T-helper 17 cell (primary cell): ENCODE results near the gene SHPK. TPM values are rescaled to one million over a fixed set of nuclear protein-coding genes. Genes with fewer than 3 reads are reported as not detected.
A peak's percentile ranks its signal among the peaks of the same experiment; 100 is the strongest.

Experiments
- ATAC-seq: fragments of 150-1000 bp; cut with Tn5 transposase; 2 replicates; pipeline ENCODE4 v1.10.0; 2021; ENCODE audit warnings: mild to moderate bottlenecking, moderate library complexity
- DNase-seq, 3 donors: peaks; one replicate each; pipeline versions ENCODE4 v3.0.0 to v3.0.0-alpha.2; 2020 to 2021
- H3K9me3 ChIP-seq: one replicate; pipeline ENCODE4 v1.7.0; 2013; ENCODE audit warnings: low read length, mild to moderate bottlenecking; ENCODE audit not compliant: control insufficient read depth, poor library complexity, severe bottlenecking
- H3K27ac Mint-ChIP-seq: one replicate; pipeline ENCODE4 v1.8.0; 2022; ENCODE audit warnings: mild to moderate bottlenecking, moderate library complexity, mixed read lengths
- H3K27me3 Mint-ChIP-seq: one replicate; pipeline ENCODE4 v1.8.0; 2022; ENCODE audit warnings: mixed read lengths
- H3K36me3 Mint-ChIP-seq: one replicate; pipeline ENCODE4 v1.8.0; 2022; ENCODE audit warnings: low read depth, mixed read lengths
- H3K4me1 Mint-ChIP-seq: one replicate; pipeline ENCODE4 v1.8.0; 2022; ENCODE audit warnings: mild to moderate bottlenecking, mixed read lengths
- H3K4me3 Mint-ChIP-seq: one replicate; pipeline ENCODE4 v1.8.0; 2022; ENCODE audit warnings: mild to moderate bottlenecking, moderate library complexity, mixed read lengths
- total RNA-seq, 4 donors: library from RNA in 2 of 4; stranded (reverse) in 2 of 4; gene quantifications; one replicate each; pipeline ENCODE4 v1.2.3 and lab custom pipeline; 2022 to 2026

SHPK gene
- total RNA-seq, 2 donors from 2014 or later = 5.3 to 6.4 TPM

DNA sequence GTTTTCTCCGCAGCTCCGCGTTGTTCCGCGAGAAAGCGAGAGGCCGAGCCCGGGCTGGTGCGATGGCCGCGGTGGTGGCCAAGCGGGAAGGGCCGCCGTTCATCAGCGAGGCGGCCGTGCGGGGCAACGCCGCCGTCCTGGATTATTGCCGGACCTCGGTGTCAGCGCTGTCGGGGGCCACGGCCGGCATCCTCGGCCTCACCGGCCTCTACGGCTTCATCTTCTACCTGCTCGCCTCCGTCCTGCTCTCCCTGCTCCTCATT, 33.0 kb upstream of the SHPK start:
- DNase-seq = no peak
- no peak for ATAC-seq
- peak overlapping the region; percentile 93 for H3K4me3 Mint-ChIP-seq

GRCh38 chr17:3668279-3669084, 32.4 kb upstream of the SHPK start, which contains the start of the genes EMC6 and TAX1BP3:
TSS of gene EMC6 (plus strand) at chr17:3668812. CDS start at chr17:3669147, 335 bp downstream.
TSS of gene TAX1BP3 (minus strand) at chr17:3668578. CDS start at chr17:3668526, 52 bp downstream.
- H3K36me3 Mint-ChIP-seq = no peaks in the 10 kb centered on the region
- ATAC-seq (peak; percentile 96), DNase-seq (peak; percentile 99 to 100 (median 99))
- H3K27ac Mint-ChIP-seq = peak within 1 kb of the TSS; percentile 83
- H3K9me3 ChIP-seq = no peaks in the 10 kb centered on the region
- peaks cover 16% of the 10 kb centered on the region for H3K4me1 Mint-ChIP-seq
- peak within 1 kb of the TSS; percentile 93 for H3K4me3 Mint-ChIP-seq
- no peaks in the 10 kb centered on the region for H3K27me3 Mint-ChIP-seq

More for the DNA sequence above, 33.0 kb upstream of the SHPK start:
- Mint-ChIP-seq H3K36me3 (no peaks in the 10 kb centered on the region), H3K27ac (peak overlapping the region; percentile 83), H3K4me1 (peaks cover 16% of the 10 kb centered on the region), H3K27me3 (no peaks in the 10 kb centered on the region)
- no peaks in the 10 kb centered on the region for H3K9me3 ChIP-seq

GRCh38 chr17:3667366-3668278, 31.6 kb upstream of the SHPK start:
- Mint-ChIP-seq H3K4me3 (peak overlapping the region; percentile 93), H3K27ac (peak overlapping the region; percentile 83), H3K27me3 (no peaks in the 10 kb centered on the region), H3K4me1 (peaks cover 16% of the 10 kb centered on the region), H3K36me3 (no peaks in the 10 kb centered on the region)
- ATAC-seq (peak; percentile 1), DNase-seq (no peak)
- H3K9me3 ChIP-seq = no peaks in the 10 kb centered on the region

GRCh38 chr17:3666516-3666915, 30.5 kb upstream of the SHPK start:
- Mint-ChIP-seq H3K27me3 (no peaks in the 10 kb centered on the region), H3K36me3 (no peaks in the 10 kb centered on the region), H3K27ac (peak overlapping the region; percentile 63), H3K4me3 (peak overlapping the region; percentile 78), H3K4me1 (peaks cover 16% of the 10 kb centered on the region)
- ATAC-seq = no peak
- H3K9me3 ChIP-seq = no peaks in the 10 kb centered on the region
- DNase-seq = no peak

DNA sequence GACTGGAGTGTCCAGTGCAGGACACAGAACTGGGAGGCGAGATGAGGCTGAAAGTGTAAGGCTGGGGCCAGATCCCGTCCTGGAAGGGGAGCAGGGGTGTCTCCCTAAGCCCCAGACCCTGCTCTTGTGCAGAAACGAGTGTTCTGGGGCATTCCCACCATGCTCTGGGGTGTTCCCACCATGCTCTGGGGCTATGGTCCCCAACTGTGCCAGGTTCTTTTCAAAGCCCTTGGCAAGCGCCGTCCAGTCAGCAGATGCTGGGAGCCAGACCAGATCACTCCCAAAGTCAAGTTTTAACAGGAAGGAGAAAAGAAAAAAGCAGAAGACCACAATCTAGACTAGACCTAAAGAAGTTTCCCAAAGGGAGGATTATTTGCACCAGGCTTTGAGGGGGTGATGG, 29.8 kb upstream of the SHPK start:
- no peak for DNase-seq
- no peak for ATAC-seq
- H3K36me3 Mint-ChIP-seq = no peaks in the 10 kb centered on the region
- peak overlapping the region; percentile 63 for H3K27ac Mint-ChIP-seq
- H3K9me3 ChIP-seq = no peaks in the 10 kb centered on the region
- H3K4me3 Mint-ChIP-seq = no peak overlapping the region
- H3K4me1 Mint-ChIP-seq = peaks cover 16% of the 10 kb centered on the region
- H3K27me3 Mint-ChIP-seq = no peaks in the 10 kb centered on the region

- no peak overlapping the region for H3K27ac Mint-ChIP-seq
- H3K36me3 Mint-ChIP-seq = no peaks in the 10 kb centered on the region
- H3K9me3 ChIP-seq = no peaks in the 10 kb centered on the region
- no peak overlapping the region for H3K4me3 Mint-ChIP-seq
- ATAC-seq (no peak), DNase-seq (no peak)
- no peaks in the 10 kb centered on the region for H3K27me3 Mint-ChIP-seq
- H3K4me1 Mint-ChIP-seq = peaks cover 13% of the 10 kb centered on the region
Measured at GRCh38 chr17:3663102-3664011, 27.3 kb upstream of the SHPK start.

- Mint-ChIP-seq H3K27ac (no peak overlapping the region), H3K27me3 (no peaks in the 10 kb centered on the region), H3K4me3 (no peak overlapping the region), H3K36me3 (no peaks in the 10 kb centered on the region), H3K4me1 (peaks cover 6% of the 10 kb centered on the region)
- no peak for DNase-seq
- ATAC-seq = no peak
- H3K9me3 ChIP-seq = no peaks in the 10 kb centered on the region
Measured at GRCh38 chr17:3660311-3660891, 24.4 kb upstream of the SHPK start.

DNA sequence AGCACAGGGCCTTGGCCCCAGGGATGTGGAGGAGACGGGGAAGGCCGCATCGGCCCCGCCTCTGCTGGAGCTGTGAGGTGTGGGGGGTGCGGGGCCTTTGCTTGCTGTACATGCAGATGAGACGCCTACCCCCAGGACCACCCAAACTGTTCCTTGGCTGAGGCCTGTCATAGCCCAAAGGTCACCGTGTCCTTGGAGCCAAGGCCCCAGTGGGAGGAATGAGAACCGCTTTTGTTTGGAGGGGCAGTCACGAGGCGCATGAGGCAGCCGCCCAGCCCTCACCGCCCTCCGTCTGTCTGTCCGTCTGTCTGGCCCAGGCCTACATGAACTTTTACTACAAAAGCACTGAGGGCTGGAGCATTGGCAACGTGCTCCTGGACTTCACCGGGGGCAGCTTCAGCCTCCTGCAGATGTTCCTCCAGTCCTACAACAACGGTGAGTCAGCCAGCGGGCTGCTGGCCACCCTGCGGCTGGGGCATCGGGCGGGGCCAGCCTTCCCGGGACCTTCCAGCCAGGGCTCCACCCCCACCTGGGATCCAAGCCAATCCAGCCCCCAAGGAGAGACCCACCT, 23.6 kb upstream of the SHPK start:
- Mint-ChIP-seq H3K4me3 (no peak overlapping the region), H3K4me1 (peaks cover 3% of the 10 kb centered on the region), H3K27ac (no peak overlapping the region), H3K27me3 (no peaks in the 10 kb centered on the region), H3K36me3 (no peaks in the 10 kb centered on the region)
- DNase-seq = no peak
- ATAC-seq = no peak
- no peaks in the 10 kb centered on the region for H3K9me3 ChIP-seq

GRCh38 chr17:3658784-3659449, 22.9 kb upstream of the SHPK start:
- H3K27me3 Mint-ChIP-seq = no peaks in the 10 kb centered on the region
- ATAC-seq (no peak), DNase-seq (no peak)
- no peak overlapping the region for H3K27ac Mint-ChIP-seq
- H3K9me3 ChIP-seq = no peaks in the 10 kb centered on the region
- H3K4me3 Mint-ChIP-seq = no peak overlapping the region
- H3K36me3 Mint-ChIP-seq = no peaks in the 10 kb centered on the region
- peaks cover 3% of the 10 kb centered on the region for H3K4me1 Mint-ChIP-seq

GRCh38 chr17:3657874-3658783, 22.1 kb upstream of the SHPK start:
- DNase-seq (no peak), ATAC-seq (no peak)
- H3K36me3 Mint-ChIP-seq = no peaks in the 10 kb centered on the region
- no peak overlapping the region for H3K4me3 Mint-ChIP-seq
- H3K4me1 Mint-ChIP-seq = peaks cover 3% of the 10 kb centered on the region
- no peaks in the 10 kb centered on the region for H3K27me3 Mint-ChIP-seq
- no peak overlapping the region for H3K27ac Mint-ChIP-seq
- no peaks in the 10 kb centered on the region for H3K9me3 ChIP-seq

DNA sequence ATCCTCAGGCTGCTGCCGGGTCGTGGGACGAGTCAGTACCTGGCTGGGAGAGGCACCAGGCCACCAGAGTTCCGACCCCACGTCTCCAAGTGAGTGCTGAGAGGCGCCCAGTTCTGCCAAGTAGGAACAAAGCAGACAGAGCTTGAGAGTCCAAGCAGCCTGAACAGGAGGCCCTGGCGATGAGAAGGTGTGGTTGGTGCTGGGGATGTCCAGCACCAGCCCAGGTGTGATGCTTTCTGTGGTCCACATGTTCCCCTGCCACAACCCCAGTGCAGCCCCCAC, 21.5 kb upstream of the SHPK start:
- H3K9me3 ChIP-seq = no peaks in the 10 kb centered on the region
- no peak for DNase-seq
- no peak for ATAC-seq
- peaks cover 3% of the 10 kb centered on the region for H3K4me1 Mint-ChIP-seq
- H3K27me3 Mint-ChIP-seq = no peaks in the 10 kb centered on the region
- no peak overlapping the region for H3K27ac Mint-ChIP-seq
- no peaks in the 10 kb centered on the region for H3K36me3 Mint-ChIP-seq
- H3K4me3 Mint-ChIP-seq = no peak overlapping the region
